Stimulated activated CD4-positive, alpha-beta T cell treated with anti-CD3 and anti-CD28 coated beads, Interleukin-15, amount 100 ng/mL, for 48 hours (primary cell): ENCODE results near the gene SNX15.

ENCODE experiments used
- DNase-seq, 2 donors: peaks; one replicate each; pipeline ENCODE4 v3.0.0-alpha.2; 2020; ENCODE audit warnings: low read depth in 2 of 2

SNX15 gene

DNA sequence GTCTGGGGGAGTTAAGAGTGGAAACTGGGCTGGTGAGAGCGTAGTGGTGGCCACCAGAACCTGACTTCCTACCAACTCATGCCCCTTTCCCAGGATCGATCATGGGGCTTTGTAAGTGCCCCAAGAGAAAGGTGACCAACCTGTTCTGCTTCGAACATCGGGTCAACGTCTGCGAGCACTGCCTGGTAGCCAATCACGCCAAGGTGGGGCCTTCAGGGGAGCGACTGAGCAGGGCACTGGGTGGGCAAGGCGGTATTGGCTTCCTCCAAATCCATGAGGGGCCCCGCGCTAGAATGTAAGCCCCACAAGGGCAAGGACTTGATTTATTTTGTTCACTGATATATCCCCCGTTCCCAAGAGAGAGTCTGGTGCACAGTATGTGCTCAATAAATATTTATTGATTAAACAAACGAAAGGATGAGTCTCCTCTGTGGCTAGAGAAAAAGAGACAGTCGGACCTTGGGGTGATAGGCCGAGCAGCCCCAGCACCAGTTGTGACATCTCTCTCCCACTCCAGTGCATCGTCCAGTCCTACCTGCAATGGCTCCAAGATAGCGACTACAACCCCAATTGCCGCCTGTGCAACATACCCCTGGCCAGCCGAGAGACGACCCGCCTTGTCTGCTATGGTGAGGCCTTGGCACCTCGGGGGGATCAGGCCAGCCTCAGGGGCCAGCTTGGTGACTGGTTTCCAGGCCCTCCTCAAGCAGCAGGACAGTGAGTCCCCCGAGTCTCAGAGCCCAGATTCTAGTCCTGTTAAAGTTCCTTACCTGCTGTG, 57.5 kb downstream of the SNX15 start:
- no peak for DNase-seq

DNA sequence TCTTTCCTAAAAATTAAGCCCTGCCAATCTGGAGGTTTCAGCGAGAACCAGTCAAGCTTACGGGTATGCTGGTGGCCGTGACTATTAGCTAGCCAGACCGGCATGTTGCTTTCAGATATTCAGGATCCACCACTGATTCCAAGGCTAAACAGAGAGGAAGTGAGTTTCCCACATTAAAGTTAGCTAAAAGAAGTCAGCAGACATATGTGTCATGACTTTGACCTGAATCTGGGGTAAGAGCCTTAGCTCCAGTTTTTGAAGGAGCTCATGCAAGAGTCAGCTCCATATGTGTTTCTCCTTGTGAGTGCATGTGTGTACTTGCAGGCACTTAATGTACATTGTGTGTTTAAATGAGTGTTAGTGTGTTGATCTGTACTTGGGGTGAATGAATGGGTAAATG, 58.2 kb downstream of the SNX15 start:
- DNase-seq: no peak

DNA sequence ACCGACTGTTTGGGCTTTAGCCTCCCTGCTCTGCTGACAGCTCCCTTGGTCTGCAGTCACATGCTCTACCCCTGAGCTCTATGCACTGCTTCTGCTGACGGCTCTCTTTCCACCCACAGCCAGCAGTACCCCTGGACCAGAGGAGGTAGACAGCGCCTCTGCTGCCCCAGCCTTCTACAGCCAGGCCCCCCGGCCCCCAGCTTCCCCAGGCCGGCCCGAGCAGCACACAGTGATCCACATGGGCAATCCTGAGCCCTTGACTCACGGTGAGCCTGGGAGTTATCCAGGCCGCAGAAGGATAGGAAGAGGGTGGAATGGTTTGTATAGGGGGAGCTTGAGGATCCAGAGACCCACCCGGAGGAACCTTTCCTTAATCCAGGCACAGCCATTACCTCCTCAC, 59.6 kb downstream of the SNX15 start:
- no peak for DNase-seq

DNA sequence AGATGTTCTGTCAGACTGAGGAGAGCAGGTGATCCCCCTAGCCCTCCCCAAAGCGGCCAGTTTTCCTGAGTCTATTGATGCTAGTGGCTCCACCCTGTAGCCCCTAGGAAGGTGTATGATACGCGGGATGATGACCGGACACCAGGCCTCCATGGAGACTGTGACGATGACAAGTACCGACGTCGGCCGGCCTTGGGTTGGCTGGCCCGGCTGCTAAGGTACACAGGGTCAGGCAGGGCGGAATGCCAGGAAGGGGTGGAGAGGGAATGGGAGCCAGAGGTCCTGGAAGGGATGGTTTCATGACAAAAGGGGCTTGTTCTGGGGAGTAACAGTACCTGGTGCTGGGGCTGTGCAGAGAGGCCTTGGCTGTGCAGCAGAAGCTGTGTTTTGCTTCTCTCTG, 60.0 kb downstream of the SNX15 start:
- DNase-seq: no peak

DNA sequence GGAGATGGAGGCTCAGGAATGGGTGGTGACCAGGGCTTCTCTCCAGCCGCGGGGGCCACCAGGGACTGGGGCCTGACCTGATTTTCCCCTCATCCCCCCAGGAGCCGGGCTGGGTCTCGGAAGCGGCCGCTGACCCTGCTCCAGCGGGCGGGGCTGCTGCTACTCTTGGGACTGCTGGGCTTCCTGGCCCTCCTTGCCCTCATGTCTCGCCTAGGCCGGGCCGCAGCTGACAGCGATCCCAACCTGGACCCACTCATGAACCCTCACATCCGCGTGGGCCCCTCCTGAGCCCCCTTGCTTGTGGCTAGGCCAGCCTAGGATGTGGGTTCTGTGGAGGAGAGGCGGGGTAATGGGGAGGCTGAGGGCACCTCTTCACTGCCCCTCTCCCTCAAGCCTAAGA, 60.6 kb downstream of the SNX15 start:
- no peak for DNase-seq

DNA sequence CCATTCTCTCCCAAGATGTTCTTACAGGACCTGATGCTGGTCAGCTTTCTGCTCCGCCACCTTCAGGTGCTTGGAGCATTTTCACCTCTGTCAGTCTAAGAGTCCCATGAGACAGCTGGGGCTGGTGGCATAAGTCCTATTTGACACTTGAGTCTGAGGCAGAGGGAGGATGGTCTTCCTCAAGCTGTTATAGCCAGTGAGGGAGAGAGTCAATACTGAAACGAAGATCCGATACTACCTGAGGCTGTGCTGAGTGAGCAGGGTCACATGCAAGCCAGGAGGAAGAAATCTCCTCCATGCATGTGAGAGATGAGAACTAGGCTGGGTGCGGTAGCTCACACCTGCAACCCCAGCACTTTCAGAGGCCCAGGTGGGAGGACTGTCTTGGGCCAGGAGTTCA, 62.4 kb downstream of the SNX15 start:
- DNase-seq: no peak
